ENCODE data around the gene DTX3. TPM values are rescaled to one million over a fixed set of nuclear protein-coding genes. Genes with fewer than 3 reads are reported as not detected.
"Not testable (repeated sequence)": the region's sequence is repeated elsewhere in the genome, so short reads cannot be mapped to it uniquely, and the experiment has no call there.

Gene DTX3
- total and polyA plus RNA-seq, 9 donors, result 37.9 to 75.2 (median 56.2) TPM

DNA sequence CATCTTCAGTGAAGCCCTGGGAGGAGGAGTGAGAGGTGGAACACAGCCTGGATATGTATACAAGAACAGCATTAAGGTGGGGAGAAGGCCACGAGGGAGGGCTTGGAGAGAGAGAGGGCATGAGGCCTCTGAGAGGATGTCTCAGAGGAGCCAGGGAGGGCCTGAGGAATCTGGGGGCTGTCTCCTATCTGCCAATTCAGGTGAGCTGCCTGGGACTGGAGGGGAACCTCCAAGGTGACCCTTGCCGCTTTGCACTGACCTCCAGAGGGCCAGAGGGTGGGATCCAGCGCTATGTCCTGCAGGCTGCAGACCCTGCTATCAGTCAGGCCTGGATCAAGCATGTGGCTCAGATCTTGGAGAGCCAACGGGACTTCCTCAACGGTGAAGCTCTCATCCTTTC, 11.0 kb downstream of the DTX3 start:
- intact Hi-C loops (cut with DNase I), result no loop called here
- Histone ChIP-seq H3K4me3 (no peak overlapping the region), H3K36me3 (no peaks in the 10 kb centered on the region), H3K4me1 (ENCODE audit: insufficient read depth) (peaks cover 3% of the 10 kb centered on the region), H3K9me3 (no peaks in the 10 kb centered on the region), H3K27ac (no peak overlapping the region), H3K27me3 (no peaks in the 10 kb centered on the region)
- DNase-seq, result no peak
- TF ChIP-seq EP300 (IDR thresholded peaks at IDR 0.05) (no peak), CTCF (IDR thresholded peaks at IDR 0.05) (no peak), POLR2A (IDR thresholded peaks at IDR 0.05) (no peak)
- 77 to 81% (median 78%) methylated on average over 5 of the region's 5 CpGs for WGBS, 3 donors

GRCh38 chr12:57616383-57617101, 11.9 kb downstream of the DTX3 start:
- intact Hi-C loops (cut with DNase I), result no loop called here
- Histone ChIP-seq H3K27me3 (no peaks in the 10 kb centered on the region), H3K4me1 (ENCODE audit: insufficient read depth) (peaks cover 6% of the 10 kb centered on the region), H3K27ac (no peak overlapping the region), H3K36me3 (no peaks in the 10 kb centered on the region), H3K4me3 (no peak overlapping the region), H3K9me3 (no peaks in the 10 kb centered on the region)
- DNase-seq, result no peak
- TF ChIP-seq POLR2A (IDR thresholded peaks at IDR 0.05) (no peak), EP300 (IDR thresholded peaks at IDR 0.05) (no peak), CTCF (IDR thresholded peaks at IDR 0.05) (no peak)
- WGBS, 3 donors, result 68 to 78% (median 75%) methylated on average over 3 of the region's 3 CpGs

DNA sequence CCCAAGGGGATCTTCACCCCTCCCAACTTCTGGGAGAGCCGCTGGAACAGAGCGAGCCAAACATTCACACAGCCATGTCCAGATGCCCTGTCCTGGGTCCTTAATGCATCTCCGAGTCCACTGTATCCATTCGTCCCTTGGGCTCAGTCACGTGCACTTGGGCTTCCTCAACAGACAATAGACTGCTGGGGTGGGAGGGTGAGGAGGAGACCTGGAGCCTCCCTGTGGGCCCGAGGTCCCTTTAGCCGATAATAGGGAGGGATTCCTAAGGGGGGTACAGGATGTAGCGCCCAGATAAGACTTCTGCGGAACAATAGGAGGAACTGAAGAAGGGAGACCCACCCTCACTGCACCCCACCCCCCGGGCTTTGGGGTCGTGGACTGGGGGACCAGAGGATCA, 13.3 kb downstream of the DTX3 start:
- TF ChIP-seq EP300 (IDR thresholded peaks at IDR 0.05) (no peak), POLR2A (IDR thresholded peaks at IDR 0.05) (no peak), CTCF (IDR thresholded peaks at IDR 0.05) (no peak)
- intact Hi-C loops (cut with DNase I), result no loop called here
- DNase-seq, result no peak
- Histone ChIP-seq H3K36me3 (no peaks in the 10 kb centered on the region), H3K27me3 (no peaks in the 10 kb centered on the region), H3K27ac (no peak overlapping the region), H3K9me3 (no peaks in the 10 kb centered on the region), H3K4me1 (ENCODE audit: insufficient read depth) (peaks cover 4% of the 10 kb centered on the region), H3K4me3 (no peak overlapping the region)
- WGBS, 3 donors, result 55 to 64% (median 63%) methylated on average over 11 of the region's 11 CpGs

- WGBS, 3 donors, result 88 to 94% (median 88%) methylated on average over 6 of the region's 6 CpGs
- H3K4me1 ChIP-seq (ENCODE audit: insufficient read depth); H3K9me3 ChIP-seq; H3K4me3 ChIP-seq; DNase-seq; H3K27me3 ChIP-seq; H3K36me3 ChIP-seq; intact Hi-C loops (cut with DNase I); H3K27ac ChIP-seq: not testable (repeated sequence)
Observed at GRCh38 chr12:57618431-57618830, 13.8 kb downstream of the DTX3 start.

DNA sequence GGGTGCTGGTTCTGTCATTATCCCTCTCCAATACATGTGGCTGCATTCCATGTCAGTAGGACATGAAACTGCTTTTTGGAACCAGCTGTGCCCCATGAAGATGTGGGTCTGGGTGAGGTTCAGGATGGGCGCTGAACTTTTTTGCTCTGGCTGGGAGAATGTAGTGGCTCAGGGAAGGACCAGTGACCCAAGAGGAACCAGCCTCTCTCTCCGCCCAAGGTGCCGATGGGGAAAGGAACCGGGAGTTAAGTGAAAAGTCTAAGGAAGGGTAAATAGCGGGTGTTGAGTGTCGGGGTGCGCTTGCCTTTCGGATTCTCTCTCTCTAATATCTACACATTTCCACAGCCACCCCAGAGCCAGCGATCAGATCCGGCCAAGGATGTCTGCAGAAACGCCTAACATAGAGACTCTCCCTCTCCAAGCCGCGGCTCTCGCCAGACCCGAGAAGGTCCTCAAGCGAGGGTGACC, 14.4 kb downstream of the DTX3 start:
- Histone ChIP-seq H3K4me1 (ENCODE audit: insufficient read depth) (peaks cover 4% of the 10 kb centered on the region), H3K9me3 (no peaks in the 10 kb centered on the region), H3K4me3 (no peak overlapping the region), H3K27ac (no peak overlapping the region), H3K36me3 (no peaks in the 10 kb centered on the region), H3K27me3 (no peaks in the 10 kb centered on the region)
- WGBS, 3 donors, result 80 to 82% (median 81%) methylated on average over 16 of the region's 16 CpGs
- no peak for DNase-seq
- intact Hi-C loops (cut with DNase I), result no loop called here
- TF ChIP-seq CTCF (IDR thresholded peaks at IDR 0.05) (no peak), EP300 (IDR thresholded peaks at IDR 0.05) (no peak)
